ENCODE measurements around the gene NPR1.
"Not testable (repeated sequence)": the region's sequence is repeated elsewhere in the genome, so short reads cannot be mapped to it uniquely, and the experiment has no call there.

DNA sequence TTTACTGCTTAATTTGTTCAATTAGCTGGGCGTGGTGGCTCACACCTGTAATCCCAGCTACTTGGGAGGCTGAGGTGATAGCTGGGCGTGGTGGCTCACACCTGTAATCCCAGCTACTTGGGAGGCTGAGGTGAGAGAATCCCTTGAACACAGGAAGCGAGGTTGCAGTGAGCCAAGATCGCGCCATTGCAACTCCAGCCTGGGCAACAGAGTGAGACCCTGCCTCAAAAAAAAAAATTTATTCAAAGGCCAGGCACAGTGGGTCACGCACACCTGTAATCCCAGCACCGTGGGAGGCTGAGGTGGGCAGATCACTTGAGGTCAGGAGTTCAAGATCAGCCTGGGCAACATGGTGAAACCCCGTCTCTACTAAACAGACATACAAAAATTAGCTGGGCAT lies 9.8 kb upstream of the NPR1 start:
- TF ChIP-seq, protein P1, sequence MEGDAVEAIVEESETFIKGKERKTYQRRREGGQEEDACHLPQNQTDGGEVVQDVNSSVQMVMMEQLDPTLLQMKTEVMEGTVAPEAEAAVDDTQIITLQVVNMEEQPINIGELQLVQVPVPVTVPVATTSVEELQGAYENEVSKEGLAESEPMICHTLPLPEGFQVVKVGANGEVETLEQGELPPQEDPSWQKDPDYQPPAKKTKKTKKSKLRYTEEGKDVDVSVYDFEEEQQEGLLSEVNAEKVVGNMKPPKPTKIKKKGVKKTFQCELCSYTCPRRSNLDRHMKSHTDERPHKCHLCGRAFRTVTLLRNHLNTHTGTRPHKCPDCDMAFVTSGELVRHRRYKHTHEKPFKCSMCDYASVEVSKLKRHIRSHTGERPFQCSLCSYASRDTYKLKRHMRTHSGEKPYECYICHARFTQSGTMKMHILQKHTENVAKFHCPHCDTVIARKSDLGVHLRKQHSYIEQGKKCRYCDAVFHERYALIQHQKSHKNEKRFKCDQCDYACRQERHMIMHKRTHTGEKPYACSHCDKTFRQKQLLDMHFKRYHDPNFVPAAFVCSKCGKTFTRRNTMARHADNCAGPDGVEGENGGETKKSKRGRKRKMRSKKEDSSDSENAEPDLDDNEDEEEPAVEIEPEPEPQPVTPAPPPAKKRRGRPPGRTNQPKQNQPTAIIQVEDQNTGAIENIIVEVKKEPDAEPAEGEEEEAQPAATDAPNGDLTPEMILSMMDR (IDR thresholded peaks at IDR 0.05): not testable (repeated sequence)
- not testable (repeated sequence) for TF ChIP-seq POLR2A, EP300 (IDR thresholded peaks at IDR 0.05)
